ENCODE data around the gene GHRH. TPM values are rescaled to one million over a fixed set of nuclear protein-coding genes. Genes with fewer than 3 reads are reported as not detected.

GHRH gene
- total and polyA plus RNA-seq, 4 donors = not detected

DNA sequence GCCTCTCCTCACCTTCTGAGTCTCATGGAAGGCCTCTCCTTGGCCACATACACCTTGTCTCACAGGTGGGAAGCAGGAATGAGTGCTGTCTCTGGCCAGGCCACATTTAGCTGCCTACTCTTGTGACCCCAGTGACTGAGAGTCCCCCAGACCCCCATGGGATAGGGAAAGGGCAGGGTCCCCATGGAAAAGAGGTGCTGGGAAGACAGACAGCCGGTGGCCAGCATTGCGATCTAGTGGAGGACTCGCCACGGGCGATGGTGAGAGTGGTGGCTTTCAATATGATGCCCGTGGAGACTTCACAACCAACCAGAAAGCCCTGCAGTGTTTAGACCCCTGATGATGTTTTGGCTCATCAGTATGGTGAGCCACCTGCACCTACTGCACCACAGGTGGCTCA lies 47.7 kb upstream of the GHRH start:
- Histone ChIP-seq H3K27me3 (ENCODE audit: control insufficient read depth in 3 of 3, insufficient read depth in 3 of 3, low read length in 2 of 3) (no peaks in the 10 kb centered on the region), H3K4me1 (ENCODE audit: control insufficient read depth in 5 of 5, insufficient read depth in 5 of 5, low read length in 5 of 5) (peaks cover 3 to 38% (median 23%) of the 10 kb centered on the region in 5 donors), H3K9ac (ENCODE audit: insufficient read depth in 1 of 2, low read length in 2 of 2) (no peak overlapping the region), H3K27ac (ENCODE audit: low read depth in 1 of 2, low read length in 1 of 2) (no peak overlapping the region), H3K9me3 (ENCODE audit: control insufficient read depth in 4 of 4, insufficient read depth in 3 of 4, low read length in 3 of 4) (no peaks in the 10 kb centered on the region), H3K4me3 (no peak overlapping the region), H3K36me3 (ENCODE audit: control insufficient read depth in 4 of 4, insufficient read depth in 4 of 4, low read length in 4 of 4) (peaks cover 0 to 28% (median 9%) of the 10 kb centered on the region in 4 donors)
- TF ChIP-seq CTCF (IDR thresholded peaks at IDR 0.05; ENCODE audit: control extremely low read depth, extremely low read depth) = no peak
- WGBS, 2 donors = 95 to 97% methylated on average over 6 of the region's 6 CpGs
- no peak for DNase-seq
- no peak for ATAC-seq (ENCODE audit: insufficient read depth, low FRiP score)

- DNase-seq (no peak), ATAC-seq (ENCODE audit: insufficient read depth, low FRiP score) (no peak)
- 77 to 82% methylated on average over 8 of the region's 8 CpGs for WGBS, 2 donors
- Histone ChIP-seq H3K36me3 (ENCODE audit: control insufficient read depth in 4 of 4, insufficient read depth in 4 of 4, low read length in 4 of 4) (peaks cover 0 to 30% (median 12%) of the 10 kb centered on the region in 4 donors), H3K9me3 (ENCODE audit: control insufficient read depth in 4 of 4, insufficient read depth in 3 of 4, low read length in 3 of 4) (no peaks in the 10 kb centered on the region), H3K4me1 (ENCODE audit: control insufficient read depth in 5 of 5, insufficient read depth in 5 of 5, low read length in 5 of 5) (peaks cover 0 to 29% (median 14%) of the 10 kb centered on the region in 5 donors), H3K27me3 (ENCODE audit: control insufficient read depth in 3 of 3, insufficient read depth in 3 of 3, low read length in 2 of 3) (no peaks in the 10 kb centered on the region), H3K9ac (ENCODE audit: insufficient read depth in 1 of 2, low read length in 2 of 2) (no peak overlapping the region), H3K4me3 (no peak overlapping the region), H3K27ac (ENCODE audit: low read depth in 1 of 2, low read length in 1 of 2) (no peak overlapping the region)
- no peak for TF ChIP-seq CTCF (IDR thresholded peaks at IDR 0.05; ENCODE audit: control extremely low read depth, extremely low read depth)
Observed at GRCh38 chr20:37308086-37309050, 46.8 kb upstream of the GHRH start.

GRCh38 chr20:37305839-37306238 lies 44.2 kb upstream of the GHRH start:
- H3K4me1 ChIP-seq (ENCODE audit: control insufficient read depth in 5 of 5, insufficient read depth in 5 of 5, low read length in 5 of 5) = peaks cover 0 to 15% (median 12%) of the 10 kb centered on the region in 5 donors
- TF ChIP-seq CTCF (IDR thresholded peaks at IDR 0.05; ENCODE audit: control extremely low read depth, extremely low read depth) = no peak
- no peak overlapping the region for H3K4me3 ChIP-seq
- WGBS, 2 donors = 80 to 84% methylated on average over 3 of the region's 3 CpGs
- peaks cover 10 to 38% (median 27%) of the 10 kb centered on the region in 4 donors for H3K36me3 ChIP-seq (ENCODE audit: control insufficient read depth in 4 of 4, insufficient read depth in 4 of 4, low read length in 4 of 4)
- H3K27me3 ChIP-seq (ENCODE audit: control insufficient read depth in 3 of 3, insufficient read depth in 3 of 3, low read length in 2 of 3) = no peaks in the 10 kb centered on the region
- H3K9ac ChIP-seq (ENCODE audit: insufficient read depth in 1 of 2, low read length in 2 of 2) = peak overlapping the region in 1 of 2 donors; percentile 1
- H3K9me3 ChIP-seq (ENCODE audit: control insufficient read depth in 4 of 4, insufficient read depth in 3 of 4, low read length in 3 of 4) = no peaks in the 10 kb centered on the region
- ATAC-seq (ENCODE audit: insufficient read depth, low FRiP score) = no peak
- no peak for DNase-seq
- no peak overlapping the region for H3K27ac ChIP-seq (ENCODE audit: low read depth in 1 of 2, low read length in 1 of 2)

Measured in lung (tissue), 12 donors.